Fibroblast of mammary gland (primary cell): ENCODE data around the gene ATRN.
A peak's percentile ranks its signal among the peaks of the same experiment; 100 is the strongest.

Source experiments
- DNase-seq: peaks from one replicate; pipeline ENCODE4 v3.0.0-alpha.2; 2010; ENCODE audit warnings: low read depth
- H3K4me3 ChIP-seq: 2 replicates; pipeline ENCODE4 v1.5.1; 2011; ENCODE audit warnings: low read depth, mild to moderate bottlenecking, low read length, moderate library complexity; ENCODE audit not compliant: control insufficient read depth
- TF ChIP-seq, protein P1 (sequence below): conservative IDR thresholded peaks from 2 replicates; pipeline ENCODE4 v1.5.1; 2011; ENCODE audit warnings: low read depth, low read length, inconsistent platforms; ENCODE audit not compliant: control insufficient read depth, insufficient read depth

ATRN gene

DNA sequence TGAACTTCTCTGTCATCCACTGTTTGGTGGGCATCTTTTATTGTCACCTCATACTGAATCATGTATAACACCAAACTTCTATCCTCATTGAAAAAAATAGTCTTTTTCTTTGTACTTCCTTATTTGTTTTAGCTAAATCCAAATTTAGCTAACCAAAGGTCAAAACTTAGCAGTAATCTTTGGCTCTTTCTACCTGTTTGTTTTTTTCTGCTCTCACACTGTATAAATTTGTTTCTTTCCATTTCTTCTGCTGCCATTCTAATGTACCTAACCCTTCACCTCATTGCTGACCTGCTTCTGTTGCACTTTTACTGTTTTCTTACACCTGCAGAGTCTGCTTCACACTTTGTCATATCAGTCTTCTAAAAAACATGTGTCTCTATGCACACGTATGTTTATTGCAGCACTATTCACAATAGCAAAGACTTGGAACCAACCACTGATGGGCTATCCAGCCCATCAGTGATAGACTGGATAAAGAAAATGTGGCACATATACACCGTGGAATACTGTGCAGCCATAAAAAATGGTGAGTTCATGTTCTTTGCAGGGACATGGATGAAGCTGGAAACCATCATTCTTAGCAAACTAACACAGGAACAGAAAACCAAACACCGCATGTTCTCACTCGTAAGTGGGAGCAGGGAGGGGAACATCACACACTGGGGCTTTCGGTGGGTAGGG, 7.2 kb downstream of the ATRN start:
- TF ChIP-seq, protein P1, sequence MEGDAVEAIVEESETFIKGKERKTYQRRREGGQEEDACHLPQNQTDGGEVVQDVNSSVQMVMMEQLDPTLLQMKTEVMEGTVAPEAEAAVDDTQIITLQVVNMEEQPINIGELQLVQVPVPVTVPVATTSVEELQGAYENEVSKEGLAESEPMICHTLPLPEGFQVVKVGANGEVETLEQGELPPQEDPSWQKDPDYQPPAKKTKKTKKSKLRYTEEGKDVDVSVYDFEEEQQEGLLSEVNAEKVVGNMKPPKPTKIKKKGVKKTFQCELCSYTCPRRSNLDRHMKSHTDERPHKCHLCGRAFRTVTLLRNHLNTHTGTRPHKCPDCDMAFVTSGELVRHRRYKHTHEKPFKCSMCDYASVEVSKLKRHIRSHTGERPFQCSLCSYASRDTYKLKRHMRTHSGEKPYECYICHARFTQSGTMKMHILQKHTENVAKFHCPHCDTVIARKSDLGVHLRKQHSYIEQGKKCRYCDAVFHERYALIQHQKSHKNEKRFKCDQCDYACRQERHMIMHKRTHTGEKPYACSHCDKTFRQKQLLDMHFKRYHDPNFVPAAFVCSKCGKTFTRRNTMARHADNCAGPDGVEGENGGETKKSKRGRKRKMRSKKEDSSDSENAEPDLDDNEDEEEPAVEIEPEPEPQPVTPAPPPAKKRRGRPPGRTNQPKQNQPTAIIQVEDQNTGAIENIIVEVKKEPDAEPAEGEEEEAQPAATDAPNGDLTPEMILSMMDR = no peak
- no peak for DNase-seq
- H3K4me3 ChIP-seq = no peak overlapping the region

DNA sequence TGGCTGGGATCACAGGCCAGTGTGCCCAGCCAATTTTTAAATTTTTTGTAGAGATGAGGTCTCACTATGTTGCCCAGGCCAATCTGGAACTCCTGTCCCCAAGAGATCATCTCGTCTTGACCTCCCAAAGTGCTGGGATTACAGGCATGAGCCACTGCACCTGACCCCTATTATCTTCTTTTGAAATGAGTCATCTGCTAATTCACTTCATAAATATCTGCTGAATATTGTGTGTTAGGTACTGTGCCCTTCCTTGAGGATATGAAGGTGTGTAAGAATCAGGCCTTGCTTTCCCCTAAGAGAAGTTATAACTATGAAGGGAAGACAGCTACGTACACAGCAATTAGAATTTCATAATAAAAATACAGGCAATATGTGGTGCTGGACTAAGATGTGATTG, 8.2 kb downstream of the ATRN start:
- no peak overlapping the region for H3K4me3 ChIP-seq
- no peak for DNase-seq
- TF ChIP-seq, protein P1 = no peak

DNA sequence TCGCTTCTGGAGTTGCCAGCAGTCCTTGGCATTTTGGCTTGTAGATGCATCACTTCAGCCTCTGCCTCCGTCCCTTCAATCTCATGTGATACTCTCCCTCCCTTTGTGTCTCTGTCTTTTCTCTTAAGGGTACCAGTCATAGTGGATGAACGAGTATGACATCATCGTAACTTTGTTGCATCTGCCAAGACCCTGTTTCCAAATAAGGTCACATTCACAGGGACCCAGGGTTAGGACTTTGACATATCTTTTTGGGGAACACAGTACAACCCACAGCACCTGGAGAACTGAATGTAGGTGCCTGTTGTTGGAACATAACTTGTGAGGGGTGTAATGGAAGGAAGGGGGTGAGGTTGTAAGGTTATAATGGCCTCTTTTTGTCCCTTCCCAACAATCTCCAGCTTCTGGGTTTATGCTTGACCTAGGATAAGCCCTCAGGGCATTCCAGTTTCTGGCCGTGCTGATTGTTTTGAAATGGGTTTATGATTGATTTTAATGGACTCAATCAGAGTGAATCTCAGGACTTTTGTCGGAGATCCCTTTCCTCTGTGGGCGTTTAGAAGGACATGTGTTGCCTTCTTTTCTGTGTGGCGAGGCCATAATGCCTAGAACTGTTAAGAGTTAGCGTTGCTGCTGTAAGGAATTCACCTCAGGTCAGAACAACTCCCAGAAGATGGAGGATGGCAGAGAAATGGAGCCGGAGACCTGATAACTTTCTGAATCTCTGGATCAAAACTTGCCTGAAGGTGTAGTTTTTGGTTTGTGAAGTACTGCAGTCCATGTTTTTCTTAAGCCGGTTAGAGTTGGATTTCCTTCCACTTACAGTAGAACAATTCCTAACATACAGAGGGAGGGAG, 9.2 kb downstream of the ATRN start:
- TF ChIP-seq, protein P1 = no peak
- DNase-seq = peak; percentile 21
- no peak overlapping the region for H3K4me3 ChIP-seq

DNA sequence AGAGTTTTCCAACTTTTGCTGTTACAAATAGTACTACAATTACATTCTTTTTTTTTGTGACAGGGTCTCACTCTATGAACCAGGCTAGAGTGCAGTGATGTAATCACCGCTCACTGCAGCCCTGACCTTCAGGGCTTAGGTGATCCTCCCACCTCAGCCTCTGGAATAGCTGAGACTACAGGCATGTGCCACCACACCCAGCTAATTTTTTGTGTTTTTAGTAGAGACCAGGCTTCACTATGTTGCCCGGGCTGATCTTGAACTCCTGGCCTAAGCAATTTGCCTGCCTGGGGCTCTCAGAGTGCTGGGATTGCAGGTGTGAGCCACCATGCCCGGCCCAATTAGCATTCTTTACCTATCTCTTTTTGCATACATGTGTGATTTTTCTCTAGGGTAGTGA, 12.5 kb downstream of the ATRN start:
- DNase-seq = no peak
- no peak overlapping the region for H3K4me3 ChIP-seq
- TF ChIP-seq, protein P1 = no peak

DNA sequence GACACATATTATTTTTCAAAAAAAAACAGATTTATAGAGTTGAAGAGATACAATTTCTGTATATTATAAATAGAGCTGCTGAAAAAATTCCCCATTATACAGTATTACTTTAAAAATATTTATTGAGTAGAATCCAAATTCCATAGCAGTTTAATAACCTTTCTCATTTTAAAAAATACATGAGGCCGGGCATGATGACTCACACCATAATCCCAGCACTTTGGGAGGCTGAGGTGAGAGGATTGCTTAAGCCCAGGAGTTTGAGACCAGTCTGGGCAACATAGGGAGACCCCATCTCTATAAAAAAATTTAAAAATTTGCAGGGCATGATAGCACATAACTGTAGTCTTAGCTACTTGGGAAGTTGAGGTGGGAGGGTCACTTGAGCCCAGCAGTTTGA, 13.0 kb downstream of the ATRN start:
- peak; percentile 10 for DNase-seq
- TF ChIP-seq, protein P1 = no peak
- H3K4me3 ChIP-seq = no peak overlapping the region

DNA sequence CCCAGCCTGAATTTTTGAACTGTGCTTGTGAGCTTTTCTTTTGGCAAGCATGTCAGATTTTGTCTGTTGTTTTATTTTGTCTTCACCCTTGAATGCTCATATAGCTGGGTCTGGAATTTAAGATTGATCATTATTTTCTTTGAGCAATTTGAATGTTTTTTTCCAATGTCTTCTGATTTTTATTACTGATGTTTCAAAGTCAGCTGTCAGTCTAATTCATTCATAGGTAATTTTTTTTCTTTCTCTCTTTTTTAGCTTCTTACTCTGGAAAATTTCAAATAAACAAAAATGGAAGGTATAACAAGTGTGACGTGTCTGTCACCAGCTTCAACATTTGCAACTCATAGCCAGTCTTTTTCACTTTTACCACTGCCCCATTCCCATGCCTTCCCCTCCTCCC, 15.1 kb downstream of the ATRN start:
- no peak for DNase-seq
- no peak overlapping the region for H3K4me3 ChIP-seq
- TF ChIP-seq, protein P1 = no peak

DNA sequence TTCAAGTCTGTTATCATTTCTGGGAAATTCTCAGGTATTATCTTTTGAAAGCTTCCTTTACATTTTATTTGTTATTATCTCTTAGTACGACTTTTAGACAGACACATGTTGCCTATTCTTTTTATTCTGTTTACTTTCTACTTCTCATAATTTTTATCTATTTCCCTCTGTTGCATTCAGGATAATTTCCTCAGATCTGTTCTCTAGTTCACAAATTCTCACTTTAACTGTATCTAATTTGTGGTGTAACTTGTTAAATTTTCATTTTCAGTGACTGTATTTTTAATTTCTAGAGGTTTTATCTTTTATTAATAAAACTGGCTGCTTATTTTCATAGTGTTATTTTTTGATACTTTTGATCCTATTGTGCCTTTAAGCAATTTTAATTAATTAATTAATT, 16.0 kb downstream of the ATRN start:
- TF ChIP-seq, protein P1 = no peak
- DNase-seq = no peak
- no peak overlapping the region for H3K4me3 ChIP-seq
